ENCODE measurements around the gene PCIF1. TPM values are rescaled to one million over a fixed set of nuclear protein-coding genes. Genes with fewer than 3 reads are reported as not detected.
A peak's percentile ranks its signal among the peaks of the same experiment; 100 is the strongest.

Gene PCIF1
- total and polyA plus RNA-seq, 2 donors (not counting 3 experiments of a cell fraction or from before 2014, with no cell fraction given), result 26.4 to 27.2 TPM

DNA sequence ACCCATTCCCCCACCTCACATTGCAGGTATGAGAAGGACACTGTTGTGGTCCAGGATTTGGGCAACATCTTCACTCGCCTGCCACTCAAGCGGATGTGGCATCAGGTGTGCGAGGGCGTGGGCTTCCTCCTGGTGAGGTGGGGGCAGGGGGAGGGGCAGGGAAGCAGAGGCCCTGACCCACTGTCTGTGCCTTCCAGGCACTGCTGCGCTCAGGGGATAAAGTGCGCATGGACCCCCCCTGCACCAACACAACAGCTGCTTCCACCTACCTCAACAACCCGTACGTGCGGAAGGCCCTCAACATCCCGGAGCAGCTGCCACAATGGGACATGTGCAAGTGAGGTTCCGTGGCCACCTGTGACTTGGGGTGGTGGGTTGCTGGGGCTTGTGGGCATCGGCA, 39.7 kb upstream of the PCIF1 start:
- H3K4me1 ChIP-seq (ENCODE audit: control insufficient read depth, extremely low read depth, insufficient read depth, low read length), result peaks cover 22% of the 10 kb centered on the region
- no peak overlapping the region for H3K9ac ChIP-seq (replicated peaks; ENCODE audit: extremely low read depth, insufficient read depth, low read length)
- no TSS peak for BruUV-seq (replicated peaks)
- intact Hi-C loops (cut with micrococcal nuclease) (no loop called here), dilution Hi-C loops (cut with MboI; ENCODE audit: extremely low pct_ligation_motif_present, low sequenced_read_pairs) (no loop called here)
- no peak for DNase-seq (ENCODE audit: low read depth, low spot score)
- no peak overlapping the region for H3K27ac ChIP-seq (ENCODE audit: insufficient read depth, low read depth, low read length)
- H2AFZ ChIP-seq (ENCODE audit: low read depth, low read length), result no peak overlapping the region
- no peaks in the 10 kb centered on the region for H3K79me2 ChIP-seq (ENCODE audit: control insufficient read depth, insufficient read depth, low read length)
- no peak overlapping the region for H3K4me2 ChIP-seq (ENCODE audit: insufficient read depth, low read length)
- no peak for FAIRE-seq
- H3K4me3 ChIP-seq (replicated peaks in 1 of 3; ENCODE audit: insufficient read depth in 1 of 3, low read depth in 1 of 3, low read length in 3 of 3), result no peak overlapping the region
- TF ChIP-seq JUN (IDR thresholded peaks at IDR 0.05; ENCODE audit: borderline replicate concordance, insufficient read depth, insufficient read length, low read depth) (no peak), POLR2AphosphoS5 (IDR thresholded peaks at IDR 0.05; ENCODE audit: insufficient read depth, low read depth, low read length) (peak; percentile 18)
- ChIA-PET POLR2A (no interaction called here), CTCF (no interaction called here)
- no peaks in the 10 kb centered on the region for H3K27me3 ChIP-seq (ENCODE audit: control insufficient read depth in 2 of 2, insufficient read depth in 2 of 2, low read length in 2 of 2)
- no peaks in the 10 kb centered on the region for H3K9me3 ChIP-seq (replicated peaks; ENCODE audit: control insufficient read depth, insufficient read depth, low read length)
- H3K36me3 ChIP-seq (ENCODE audit: control insufficient read depth in 2 of 2, extremely low read depth in 1 of 2, insufficient read depth in 2 of 2, low read length in 2 of 2), result peaks cover 4 to 31% of the 10 kb centered on the region in 2 experiments
- H4K20me1 ChIP-seq (replicated peaks; ENCODE audit: control insufficient read depth, extremely low read depth, insufficient read depth, low read length), result no peaks in the 10 kb centered on the region
- H3K9me1 ChIP-seq (replicated peaks; ENCODE audit: control insufficient read depth, extremely low read depth, insufficient read depth, low read length), result no peaks in the 10 kb centered on the region

DNA sequence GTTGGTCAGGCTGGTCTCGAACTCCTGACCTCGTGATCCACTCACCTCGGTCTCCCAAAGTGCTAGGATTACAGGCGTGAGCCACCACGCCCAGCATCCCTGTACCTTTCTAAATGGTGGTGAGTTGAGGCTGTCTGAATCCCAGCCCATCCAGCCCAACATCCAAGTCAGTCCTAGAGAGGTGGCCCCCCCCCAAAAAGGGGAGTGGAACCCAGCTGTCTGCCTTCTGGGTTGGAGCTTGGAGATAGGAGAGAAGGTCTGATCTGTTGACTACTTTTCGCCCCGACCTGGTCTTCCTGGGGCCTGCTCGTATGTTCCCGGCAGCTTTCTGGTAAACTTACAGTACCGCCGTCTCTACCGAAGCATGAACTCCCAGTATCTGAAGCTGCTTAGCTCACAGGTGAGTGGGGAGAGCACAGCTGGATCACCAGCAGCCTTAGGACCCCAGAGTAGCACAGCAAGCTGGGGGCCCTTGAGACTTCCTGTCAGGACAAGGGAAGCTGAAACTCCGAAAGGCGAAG, 37.8 kb upstream of the PCIF1 start:
- ChIA-PET CTCF (interaction anchor here (0.6 to 0.7 kb wide), 2 partner anchors 13 to 535 kb away, joined by 3 read pairs; no protein-coding TSS in a partner anchor), POLR2A (no interaction called here)
- BruUV-seq (replicated peaks), result no TSS peak
- H3K4me1 ChIP-seq (ENCODE audit: control insufficient read depth, extremely low read depth, insufficient read depth, low read length), result peaks cover 12% of the 10 kb centered on the region
- no peak for TF ChIP-seq POLR2A (IDR thresholded peaks at IDR 0.05; ENCODE audit: low read depth, low read length)
- TF ChIP-seq FOS (IDR thresholded peaks at IDR 0.05; ENCODE audit: borderline replicate concordance, insufficient read depth, low read length), result no peak
- no peak for TF ChIP-seq MYC (IDR thresholded peaks at IDR 0.05; ENCODE audit: low read depth, low read length)
- TF ChIP-seq GATA2 (IDR thresholded peaks at IDR 0.05; ENCODE audit: insufficient read depth, insufficient read length, low read depth, low read length), result no peak
- TF ChIP-seq EZH2 (IDR thresholded peaks at IDR 0.05; ENCODE audit: borderline replicate concordance, low read depth, low read length, severe bottlenecking), result no peak
- no peak for TF ChIP-seq JUN (IDR thresholded peaks at IDR 0.05; ENCODE audit: borderline replicate concordance, insufficient read depth, insufficient read length, low read depth)
- TF ChIP-seq, protein P1, sequence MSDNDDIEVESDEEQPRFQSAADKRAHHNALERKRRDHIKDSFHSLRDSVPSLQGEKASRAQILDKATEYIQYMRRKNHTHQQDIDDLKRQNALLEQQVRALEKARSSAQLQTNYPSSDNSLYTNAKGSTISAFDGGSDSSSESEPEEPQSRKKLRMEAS (IDR thresholded peaks at IDR 0.05; ENCODE audit: insufficient read depth, insufficient read length), result no peak
- TF ChIP-seq POLR2AphosphoS5 (IDR thresholded peaks at IDR 0.05; ENCODE audit: insufficient read depth, low read depth, low read length), result no peak
- TF ChIP-seq, protein P2, sequence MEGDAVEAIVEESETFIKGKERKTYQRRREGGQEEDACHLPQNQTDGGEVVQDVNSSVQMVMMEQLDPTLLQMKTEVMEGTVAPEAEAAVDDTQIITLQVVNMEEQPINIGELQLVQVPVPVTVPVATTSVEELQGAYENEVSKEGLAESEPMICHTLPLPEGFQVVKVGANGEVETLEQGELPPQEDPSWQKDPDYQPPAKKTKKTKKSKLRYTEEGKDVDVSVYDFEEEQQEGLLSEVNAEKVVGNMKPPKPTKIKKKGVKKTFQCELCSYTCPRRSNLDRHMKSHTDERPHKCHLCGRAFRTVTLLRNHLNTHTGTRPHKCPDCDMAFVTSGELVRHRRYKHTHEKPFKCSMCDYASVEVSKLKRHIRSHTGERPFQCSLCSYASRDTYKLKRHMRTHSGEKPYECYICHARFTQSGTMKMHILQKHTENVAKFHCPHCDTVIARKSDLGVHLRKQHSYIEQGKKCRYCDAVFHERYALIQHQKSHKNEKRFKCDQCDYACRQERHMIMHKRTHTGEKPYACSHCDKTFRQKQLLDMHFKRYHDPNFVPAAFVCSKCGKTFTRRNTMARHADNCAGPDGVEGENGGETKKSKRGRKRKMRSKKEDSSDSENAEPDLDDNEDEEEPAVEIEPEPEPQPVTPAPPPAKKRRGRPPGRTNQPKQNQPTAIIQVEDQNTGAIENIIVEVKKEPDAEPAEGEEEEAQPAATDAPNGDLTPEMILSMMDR (IDR thresholded peaks at IDR 0.05; ENCODE audit: extremely low read depth in 1 of 2, insufficient read depth in 1 of 2, low read depth in 1 of 2, low read length in 2 of 2), result no peak
- no peak overlapping the region for H3K4me2 ChIP-seq (ENCODE audit: insufficient read depth, low read length)
- no peaks in the 10 kb centered on the region for H3K9me3 ChIP-seq (replicated peaks; ENCODE audit: control insufficient read depth, insufficient read depth, low read length)
- no peaks in the 10 kb centered on the region for H3K79me2 ChIP-seq (ENCODE audit: control insufficient read depth, insufficient read depth, low read length)
- intact Hi-C loops (cut with micrococcal nuclease) (no loop called here), dilution Hi-C loops (cut with MboI; ENCODE audit: extremely low pct_ligation_motif_present, low sequenced_read_pairs) (no loop called here)
- no peaks in the 10 kb centered on the region for H3K27me3 ChIP-seq (ENCODE audit: control insufficient read depth in 2 of 2, insufficient read depth in 2 of 2, low read length in 2 of 2)
- H3K27ac ChIP-seq (ENCODE audit: insufficient read depth, low read depth, low read length), result no peak overlapping the region
- H3K36me3 ChIP-seq (ENCODE audit: control insufficient read depth in 2 of 2, extremely low read depth in 1 of 2, insufficient read depth in 2 of 2, low read length in 2 of 2), result peaks cover 4 to 31% of the 10 kb centered on the region in 2 experiments
- H3K4me3 ChIP-seq (replicated peaks in 1 of 3; ENCODE audit: insufficient read depth in 1 of 3, low read depth in 1 of 3, low read length in 3 of 3), result no peak overlapping the region
- FAIRE-seq (no peak), DNase-seq (ENCODE audit: low read depth, low spot score) (no peak)
- H3K9me1 ChIP-seq (replicated peaks; ENCODE audit: control insufficient read depth, extremely low read depth, insufficient read depth, low read length), result no peaks in the 10 kb centered on the region
- H2AFZ ChIP-seq (ENCODE audit: low read depth, low read length), result no peak overlapping the region
- no peaks in the 10 kb centered on the region for H4K20me1 ChIP-seq (replicated peaks; ENCODE audit: control insufficient read depth, extremely low read depth, insufficient read depth, low read length)
- no peak overlapping the region for H3K9ac ChIP-seq (replicated peaks; ENCODE audit: extremely low read depth, insufficient read depth, low read length)
